GM10266 (cell line): ENCODE data around the gene USP49.
A peak's percentile ranks its signal among the peaks of the same experiment; 100 is the strongest.

Experiments used
- DNase-seq: peaks from one replicate; pipeline ENCODE4 v3.0.0; 2012; ENCODE audit errors: extremely low spot score
- TF ChIP-seq, protein P1 (sequence below): IDR thresholded peaks from 2 replicates; pipeline ENCODE4 v1.5.1; 2012; ENCODE audit warnings: mild to moderate bottlenecking, low read depth; ENCODE audit not compliant: control insufficient read depth, insufficient read depth; ENCODE audit errors: missing control alignments

The USP49 gene

DNA sequence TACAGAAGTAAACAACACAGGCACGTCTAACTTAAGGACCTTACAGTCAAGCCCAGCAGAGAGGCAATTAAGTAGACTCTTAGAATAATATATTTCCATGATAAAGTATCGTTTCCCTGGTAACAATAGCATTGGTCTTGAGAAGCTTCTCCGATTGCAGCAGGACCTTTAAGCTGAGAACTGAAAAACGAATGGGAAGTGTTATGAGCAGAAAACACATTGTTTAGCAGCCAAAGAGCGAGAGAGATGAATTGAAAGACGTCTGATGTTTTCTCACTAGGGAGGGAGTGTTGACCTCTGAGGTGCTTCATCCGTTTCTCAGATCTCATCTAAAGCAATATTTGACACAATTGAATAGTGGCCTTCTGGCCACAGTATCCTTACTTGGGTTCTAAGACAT lies 27.0 kb upstream of the USP49 start:
- TF ChIP-seq, protein P1, sequence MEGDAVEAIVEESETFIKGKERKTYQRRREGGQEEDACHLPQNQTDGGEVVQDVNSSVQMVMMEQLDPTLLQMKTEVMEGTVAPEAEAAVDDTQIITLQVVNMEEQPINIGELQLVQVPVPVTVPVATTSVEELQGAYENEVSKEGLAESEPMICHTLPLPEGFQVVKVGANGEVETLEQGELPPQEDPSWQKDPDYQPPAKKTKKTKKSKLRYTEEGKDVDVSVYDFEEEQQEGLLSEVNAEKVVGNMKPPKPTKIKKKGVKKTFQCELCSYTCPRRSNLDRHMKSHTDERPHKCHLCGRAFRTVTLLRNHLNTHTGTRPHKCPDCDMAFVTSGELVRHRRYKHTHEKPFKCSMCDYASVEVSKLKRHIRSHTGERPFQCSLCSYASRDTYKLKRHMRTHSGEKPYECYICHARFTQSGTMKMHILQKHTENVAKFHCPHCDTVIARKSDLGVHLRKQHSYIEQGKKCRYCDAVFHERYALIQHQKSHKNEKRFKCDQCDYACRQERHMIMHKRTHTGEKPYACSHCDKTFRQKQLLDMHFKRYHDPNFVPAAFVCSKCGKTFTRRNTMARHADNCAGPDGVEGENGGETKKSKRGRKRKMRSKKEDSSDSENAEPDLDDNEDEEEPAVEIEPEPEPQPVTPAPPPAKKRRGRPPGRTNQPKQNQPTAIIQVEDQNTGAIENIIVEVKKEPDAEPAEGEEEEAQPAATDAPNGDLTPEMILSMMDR, result no peak
- no peak for DNase-seq

DNA sequence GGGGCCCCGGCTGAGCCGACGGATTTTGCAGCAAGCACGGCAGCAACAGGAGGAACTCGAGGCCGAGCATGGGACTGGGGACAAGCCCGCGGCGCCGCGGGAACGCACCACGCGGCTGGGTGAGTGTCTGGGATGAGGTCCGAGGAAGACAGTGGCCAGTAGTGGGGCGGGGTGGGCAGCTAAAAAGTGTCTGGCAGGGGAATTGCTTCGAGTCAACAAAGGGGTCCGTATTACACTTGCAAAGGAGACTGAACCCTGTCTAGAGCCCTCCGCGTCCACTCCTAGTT lies 26.5 kb upstream of the USP49 start:
- DNase-seq, result no peak
- TF ChIP-seq, protein P1, result no peak

DNA sequence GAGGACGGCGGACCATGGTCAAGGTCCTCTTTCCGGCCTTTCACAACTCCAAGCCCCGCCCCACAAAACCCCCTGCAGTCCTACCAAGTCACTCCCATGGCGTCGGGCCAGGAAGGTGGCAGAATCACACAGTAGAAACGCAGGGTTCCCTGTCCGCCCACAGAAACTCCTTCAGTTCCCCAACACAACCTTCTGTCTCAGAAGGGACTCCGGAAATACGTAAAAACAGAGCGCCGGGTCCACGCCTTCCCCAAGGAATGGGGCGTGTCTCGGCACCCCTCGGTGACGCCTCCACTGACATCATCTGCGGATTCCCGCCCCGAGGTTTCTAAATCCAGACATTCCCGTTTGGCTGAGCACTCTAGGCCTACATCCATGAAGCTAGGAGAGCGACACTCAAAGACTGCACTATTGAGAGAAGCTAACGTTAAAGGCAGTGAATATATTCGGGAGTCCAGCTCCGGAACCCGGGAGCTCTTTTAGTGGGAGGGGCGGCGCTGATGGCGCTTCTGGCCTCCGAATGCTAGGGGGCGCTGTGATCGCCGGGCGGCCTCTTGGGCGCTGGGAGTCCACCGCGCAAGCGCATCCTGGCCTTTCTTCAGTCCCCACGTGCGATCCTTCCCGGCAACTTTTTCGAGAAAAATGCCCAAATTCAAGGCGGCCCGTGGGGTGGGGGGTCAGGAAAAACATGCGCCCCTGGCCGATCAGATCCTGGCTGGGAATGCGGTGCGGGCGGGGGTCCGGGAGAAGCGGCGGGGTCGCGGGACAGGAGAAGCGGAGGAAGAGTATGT lies 25.9 kb upstream of the USP49 start, which contains the start of the genes BYSL and MED20:
Gene BYSL (plus strand): TSS at position 579 of the 791 bp plus-strand sequence. CDS start 64 bp downstream, at position 643.
Gene MED20 (minus strand): TSS at position 219 of the 791 bp plus-strand sequence. CDS start 121 bp downstream, at position 98.
- peak; percentile 91 for DNase-seq

DNA sequence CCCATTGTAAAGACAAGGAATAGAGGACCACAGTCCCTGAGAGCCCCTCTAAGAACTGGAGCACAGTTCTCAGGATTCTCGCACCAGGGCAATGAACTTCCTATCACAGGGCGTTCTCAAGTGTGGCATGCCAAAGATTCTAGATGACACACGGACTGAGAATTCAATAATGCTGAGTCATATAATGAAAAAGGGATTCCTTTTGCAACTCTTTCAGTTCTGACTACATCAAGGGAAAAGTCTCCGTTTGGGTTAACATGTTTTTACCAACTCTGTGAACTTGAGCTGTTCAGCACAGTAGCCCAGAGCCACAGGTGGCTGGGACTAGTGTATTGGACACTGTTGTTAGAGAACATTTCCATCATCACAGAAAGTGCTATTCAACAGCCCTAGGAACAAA lies 22.4 kb upstream of the USP49 start:
- DNase-seq, result no peak
- TF ChIP-seq, protein P1, result no peak

More for the DNA sequence above, 25.9 kb upstream of the USP49 start, which contains the start of the genes BYSL and MED20:
- TF ChIP-seq, protein P1, result peak; percentile 88

DNA sequence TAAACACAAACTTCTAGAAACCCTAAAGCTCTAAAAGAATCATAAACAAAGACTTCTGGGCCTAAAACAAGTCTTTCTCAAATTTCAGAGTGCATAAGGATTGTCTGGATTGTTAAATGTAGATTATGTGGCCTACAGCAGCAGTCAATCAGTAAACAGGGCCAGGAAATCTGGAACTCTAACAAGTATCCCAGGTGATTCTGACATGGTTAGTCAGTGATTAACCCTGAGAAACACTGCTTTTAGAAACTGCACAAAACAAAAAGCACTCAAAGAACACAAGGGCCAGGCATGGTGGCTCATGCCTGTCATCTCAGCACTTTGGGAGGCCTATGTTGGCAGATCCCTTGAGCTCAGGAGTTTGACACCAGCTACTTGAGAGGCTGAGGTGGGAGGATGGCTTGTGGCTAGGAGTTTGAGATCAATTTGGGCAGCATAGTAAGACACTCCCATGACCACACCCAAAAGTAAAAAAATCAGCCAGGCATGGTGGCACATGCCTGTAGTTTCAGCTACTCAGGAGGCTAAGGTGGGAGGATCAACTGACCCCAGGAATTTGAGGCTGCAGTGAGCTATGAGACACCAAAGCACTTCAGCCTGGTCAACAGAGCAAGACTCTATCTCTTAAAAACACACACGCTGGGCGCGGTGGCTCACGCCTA lies 19.8 kb upstream of the USP49 start:
- DNase-seq, result no peak

DNA sequence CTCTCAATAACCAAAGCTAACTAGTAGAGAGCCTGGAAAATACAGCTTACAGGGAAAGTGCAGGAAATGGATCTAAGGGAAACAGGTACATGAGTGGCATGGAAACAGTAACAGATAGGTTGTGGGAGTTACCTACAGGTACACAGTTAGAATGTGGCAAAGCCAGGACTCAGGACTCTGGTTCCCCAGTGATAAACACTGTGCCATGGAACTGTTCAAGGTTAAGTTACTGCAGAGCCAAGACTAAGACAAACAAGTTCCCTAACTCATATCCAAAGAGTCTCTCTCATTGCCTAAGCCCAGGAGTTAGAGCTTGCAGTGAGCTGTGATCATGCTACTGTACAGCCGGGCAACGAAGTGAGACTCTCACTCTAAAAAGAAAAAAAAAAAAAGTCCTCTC lies 19.2 kb upstream of the USP49 start:
- TF ChIP-seq, protein P1, result no peak

More for the DNA sequence above, 19.8 kb upstream of the USP49 start:
- TF ChIP-seq, protein P1, result no peak

DNA sequence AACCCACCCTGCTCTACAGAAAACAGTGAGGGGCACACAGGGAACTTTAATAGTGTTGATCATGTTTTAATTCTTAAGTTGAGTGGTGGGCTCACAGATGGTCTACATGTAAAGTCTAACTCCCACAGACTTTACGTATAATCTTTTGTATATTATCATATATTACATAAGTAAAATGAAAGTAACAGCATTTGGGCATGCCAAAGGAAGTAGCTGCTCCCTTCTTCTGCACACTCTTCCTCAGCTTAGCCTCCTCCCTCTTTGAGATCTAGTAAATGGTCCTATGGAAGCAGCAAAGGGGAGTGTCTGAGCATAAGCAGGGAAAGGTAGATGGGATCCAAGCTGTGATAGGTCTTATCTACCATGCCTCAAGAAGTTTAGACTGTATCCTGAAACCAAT lies 14.6 kb upstream of the USP49 start:
- TF ChIP-seq, protein P1, result no peak
- no peak for DNase-seq

More for the DNA sequence above, 19.2 kb upstream of the USP49 start:
- no peak for DNase-seq
